CD4-positive, alpha-beta T cell (primary cell): ENCODE data around the gene DLG1. TPM values are rescaled to one million over a fixed set of nuclear protein-coding genes. Genes with fewer than 3 reads are reported as not detected.

Experiments
- ATAC-seq: fragments of 200-7000 bp; cut with Tn5 transposase; one replicate; pipeline ENCODE4 v1.10.0; 2022; ENCODE audit warnings: mild to moderate bottlenecking; ENCODE audit not compliant: poor library complexity
- CTCF ChIA-PET: fragments of 350-600 bp; sonication (Branson Sonifier 250); formaldehyde crosslinking; loops from one replicate; lab custom pipeline; 2021; ENCODE audit warnings: antibody characterized with exemption, inconsistent platforms; lab: Charles Lee
- POLR2A ChIA-PET: fragments of 350-600 bp; sonication (Branson Sonifier 250); formaldehyde crosslinking; loops from one replicate; lab custom pipeline; 2021; ENCODE audit warnings: antibody characterized with exemption, inconsistent platforms; lab: Charles Lee
- DNase-seq, 14 experiments: peaks; one replicate each; pipeline ENCODE4 v3.0.0-alpha.2; 2013 to 2020; ENCODE audit warnings: mixed read lengths in 2 of 14
- H3K27ac ChIP-seq, 2 donors: one replicate each; pipeline versions ENCODE4 v1.5.1 to v1.7.0; 2013; ENCODE audit warnings: low read length in 2 of 2, low read depth in 1 of 2, mild to moderate bottlenecking in 1 of 2
- H3K27me3 ChIP-seq, 2 experiments: 1 replicate in 1 of 2; 2 replicates in 1 of 2; pipeline versions ENCODE4 v1.6.1 to v1.7.0; 2013; ENCODE audit warnings: low read length in 2 of 2, control low read depth in 1 of 2, mild to moderate bottlenecking in 1 of 2, moderate library complexity in 1 of 2; ENCODE audit not compliant: insufficient read depth in 2 of 2, control insufficient read depth in 1 of 2
- H3K36me3 ChIP-seq: one replicate; pipeline ENCODE4 v1.6.1; 2013; ENCODE audit warnings: low read length, control low read depth; ENCODE audit not compliant: insufficient read depth
- H3K4me1 ChIP-seq: one replicate; pipeline ENCODE4 v1.6.1; 2013; ENCODE audit warnings: low read length, control low read depth; ENCODE audit not compliant: insufficient read depth
- H3K4me3 ChIP-seq: one replicate; pipeline ENCODE4 v1.5.1; 2013; ENCODE audit warnings: mild to moderate bottlenecking, low read length, moderate library complexity
- H3K9me3 ChIP-seq, 2 experiments: 1 replicate in 1 of 2; 2 replicates in 1 of 2; pipeline versions ENCODE4 v1.6.1 to v1.7.0; 2013; ENCODE audit warnings: low read length in 2 of 2, mild to moderate bottlenecking in 2 of 2, control low read depth in 1 of 2, moderate library complexity in 1 of 2; ENCODE audit not compliant: control insufficient read depth in 1 of 2, insufficient read depth in 1 of 2
- H3K27ac Mint-ChIP-seq: one replicate; pipeline ENCODE4 v1.8.0; 2020; ENCODE audit warnings: mixed read lengths
- H3K27me3 Mint-ChIP-seq: one replicate; pipeline ENCODE4 v1.8.0; 2021; ENCODE audit warnings: mixed read lengths
- H3K36me3 Mint-ChIP-seq: one replicate; pipeline ENCODE4 v1.8.0; 2021; ENCODE audit warnings: low read depth, mixed read lengths
- H3K4me1 Mint-ChIP-seq: one replicate; pipeline ENCODE4 v1.8.0; 2021; ENCODE audit warnings: low read depth, mixed read lengths
- H3K4me3 Mint-ChIP-seq: one replicate; pipeline ENCODE4 v1.8.0; 2020; ENCODE audit warnings: mild to moderate bottlenecking, mixed read lengths
- H3K9me3 Mint-ChIP-seq: one replicate; pipeline ENCODE4 v1.8.0; 2020; ENCODE audit warnings: mixed read lengths
- CTCF ChIP-seq: fragments of 200-600 bp; IDR thresholded peaks from one replicate; pipeline ENCODE4 v1.8.0; 2022; ENCODE audit warnings: antibody characterized with exemption, mild to moderate bottlenecking
- intact Hi-C, 2 experiments: fragments of 100-400 bp; cut with DNase I in 1 of 2; cut with micrococcal nuclease in 1 of 2; formaldehyde crosslinking; loops; one replicate each; pipeline versions ENCODE4 v1.15.1 to v1.9.0; 2023 to 2025; cut with DNase I, micrococcal nuclease
- total RNA-seq, 174 experiments: library from RNA in 2 of 174; stranded (reverse) in 2 of 174; gene quantifications; one replicate each; pipeline ENCODE4 v1.2.3 and lab custom pipeline; 2021 to 2026

The DLG1 gene
- total RNA-seq, 2 experiments from 2014 or later, result 86.8 to 91.8 TPM

GRCh38 chr3:197175503-197175902, 122.9 kb downstream of the DLG1 start:
- Histone ChIP-seq H3K4me3 (no peak overlapping the region), H3K27me3 (no peaks in the 10 kb centered on the region), H3K36me3 (no peaks in the 10 kb centered on the region), H3K27ac (no peak overlapping the region), H3K4me1 (no peaks in the 10 kb centered on the region), H3K9me3 (no peaks in the 10 kb centered on the region)
- Mint-ChIP-seq H3K4me3 (no peak overlapping the region), H3K4me1 (peaks cover 44% of the 10 kb centered on the region), H3K27me3 (no peaks in the 10 kb centered on the region), H3K36me3 (peaks cover 12% of the 10 kb centered on the region), H3K9me3 (no peaks in the 10 kb centered on the region), H3K27ac (no peak overlapping the region)
- DNase-seq (no peak), ATAC-seq (no peak)
- intact Hi-C loops, result no loop called here
- no peak for TF ChIP-seq CTCF
- POLR2A ChIA-PET, result no interaction called here
- CTCF ChIA-PET, result interaction anchor here (1.1 kb wide), 1 partner anchor 146 kb away, joined by 3 read pairs; the partner anchor contains the start of gene MELTF

- Mint-ChIP-seq H3K4me3 (no peak overlapping the region), H3K27me3 (no peaks in the 10 kb centered on the region), H3K4me1 (peaks cover 49% of the 10 kb centered on the region), H3K9me3 (no peaks in the 10 kb centered on the region), H3K36me3 (peaks cover 12% of the 10 kb centered on the region), H3K27ac (no peak overlapping the region)
- H3K4me3 ChIP-seq, result no peak overlapping the region
- H3K27me3 ChIP-seq, result no peaks in the 10 kb centered on the region
- intact Hi-C loops, result no loop called here
- CTCF ChIA-PET, result no interaction called here
- POLR2A ChIA-PET, result no interaction called here
- no peak for TF ChIP-seq CTCF
- no peaks in the 10 kb centered on the region for H3K36me3 ChIP-seq
- no peaks in the 10 kb centered on the region for H3K4me1 ChIP-seq
- DNase-seq (no peak), ATAC-seq (no peak)
- H3K27ac ChIP-seq, result no peak overlapping the region
- H3K9me3 ChIP-seq, result no peaks in the 10 kb centered on the region
These were observed 123.5 kb downstream of the DLG1 start for GRCh38 chr3:197174927-197175326.

- no peaks in the 10 kb centered on the region for H3K4me1 ChIP-seq
- H3K36me3 ChIP-seq, result no peaks in the 10 kb centered on the region
- peaks cover 12% of the 10 kb centered on the region for H3K36me3 Mint-ChIP-seq
- intact Hi-C loops, result no loop called here
- no peaks in the 10 kb centered on the region for H3K27me3 ChIP-seq
- no peak overlapping the region for H3K4me3 ChIP-seq
- no peak overlapping the region for H3K27ac ChIP-seq
- ATAC-seq (no peak), DNase-seq (no peak)
- no peak overlapping the region for H3K27ac Mint-ChIP-seq
- CTCF ChIA-PET, result no interaction called here
- POLR2A ChIA-PET, result no interaction called here
- no peaks in the 10 kb centered on the region for H3K9me3 ChIP-seq
- no peak overlapping the region for H3K4me3 Mint-ChIP-seq
- no peak for TF ChIP-seq CTCF
- H3K4me1 Mint-ChIP-seq, result peaks cover 52% of the 10 kb centered on the region
- H3K9me3 Mint-ChIP-seq, result no peaks in the 10 kb centered on the region
- H3K27me3 Mint-ChIP-seq, result no peaks in the 10 kb centered on the region
These were observed 124.8 kb downstream of the DLG1 start for GRCh38 chr3:197173620-197174019.
